Hepatocyte (in vitro differentiated cells): ENCODE results near the gene MARK3. TPM values are rescaled to one million over a fixed set of nuclear protein-coding genes. Genes with fewer than 3 reads are reported as not detected.

Experiments used
- DNase-seq: peaks from one replicate; pipeline ENCODE4 v3.0.0-alpha.2; 2016; ENCODE audit warnings: low spot score
- H2AFZ ChIP-seq: fragments of 200-600 bp; sonication (generic); 2 replicates; pipeline ENCODE4 v1.6.0; 2016; ENCODE audit warnings: antibody characterized with exemption, mild to moderate bottlenecking
- H3K27ac ChIP-seq: fragments of 200-600 bp; sonication (generic); 2 replicates; pipeline ENCODE4 v1.5.1; 2016; ENCODE audit warnings: mild to moderate bottlenecking
- H3K27me3 ChIP-seq: fragments of 200-600 bp; sonication (generic); 2 replicates; pipeline ENCODE4 v1.6.1; 2016
- H3K36me3 ChIP-seq: fragments of 200-600 bp; sonication (generic); replicated peaks from 2 replicates; pipeline ENCODE4 v1.5.1; 2016; ENCODE audit warnings: low read depth; ENCODE audit not compliant: insufficient read depth
- H3K4me1 ChIP-seq: fragments of 200-600 bp; sonication (generic); 2 replicates; pipeline ENCODE4 v1.5.1; 2016; ENCODE audit warnings: mild to moderate bottlenecking, moderate library complexity; ENCODE audit not compliant: insufficient read depth
- H3K4me2 ChIP-seq: fragments of 200-600 bp; sonication (generic); 2 replicates; pipeline ENCODE4 v1.6.0; 2016
- H3K4me3 ChIP-seq: fragments of 200-600 bp; sonication (generic); 2 replicates; pipeline ENCODE4 v1.5.1; 2016; ENCODE audit warnings: mild to moderate bottlenecking
- H3K79me2 ChIP-seq: fragments of 200-600 bp; sonication (generic); 2 replicates; pipeline ENCODE4 v1.6.0; 2017; ENCODE audit warnings: mild to moderate bottlenecking
- H3K9me2 ChIP-seq: fragments of 200-600 bp; sonication (generic); replicated peaks from 2 replicates; pipeline ENCODE4 v1.6.0; 2017; ENCODE audit warnings: mild to moderate bottlenecking; ENCODE audit not compliant: insufficient read depth
- H3K9me3 ChIP-seq: fragments of 200-600 bp; sonication (generic); 2 replicates; pipeline ENCODE4 v1.5.1; 2016; ENCODE audit warnings: low read depth, mild to moderate bottlenecking
- H4K20me1 ChIP-seq: fragments of 200-600 bp; sonication (generic); 2 replicates; pipeline ENCODE4 v1.6.0; 2016; ENCODE audit warnings: mild to moderate bottlenecking; ENCODE audit not compliant: insufficient read depth, poor library complexity, severe bottlenecking
- CTCF ChIP-seq: fragments of 200-600 bp; sonication (generic); IDR thresholded peaks from 2 replicates; pipeline ENCODE4 v1.5.1; 2016; ENCODE audit warnings: antibody characterized with exemption, mild to moderate bottlenecking; ENCODE audit not compliant: poor library complexity
- EZH2 ChIP-seq: fragments of 200-600 bp; sonication (generic); IDR thresholded peaks from 2 replicates; pipeline ENCODE4 v1.6.1; 2016; ENCODE audit warnings: antibody characterized with exemption, mild to moderate bottlenecking, borderline replicate concordance
- EZH2phosphoT487 ChIP-seq: fragments of 200-600 bp; sonication (generic); IDR thresholded peaks from one replicate; pipeline ENCODE4 v1.6.1; 2018; ENCODE audit warnings: antibody characterized with exemption, mild to moderate bottlenecking, low read depth, moderate library complexity; ENCODE audit not compliant: unreplicated experiment, severe bottlenecking
- WGBS: methylation state at CpG from one replicate; pipeline ENCODE4 v1.1.6; 2016; ENCODE audit warnings: low lambda C conversion rate; ENCODE audit errors: missing lambda C conversion rate; 5-methylcytosine and 5-hydroxymethylcytosine counted together
- polyA plus RNA-seq: library from polyadenylated mRNA; unstranded; fragments of >200 nt; fragmentation: Nextera tagmentation; extraction: Ambion mirVana; gene quantifications from 2 replicates; pipeline ENCODE4 v1.2.1, GENCODE V29; 2016
- total RNA-seq: library from RNA; depleted of rRNA; stranded (reverse); fragments of >200 nt; gene quantifications from 2 replicates; pipeline ENCODE4 v1.2.3, GENCODE V29; 2014

MARK3 gene
- total and polyA plus RNA-seq, 2 experiments from 2014 or later, result 56.3 to 71.7 TPM

GRCh38 chr14:103526247-103526913 is 141.2 kb downstream of the MARK3 start:
- no peak for DNase-seq
- Histone ChIP-seq H3K9me2 (no peaks in the 10 kb centered on the region), H3K4me1 (peaks cover 55% of the 10 kb centered on the region), H3K27me3 (peaks cover 4% of the 10 kb centered on the region), H2AFZ (no peak overlapping the region), H3K36me3 (no peaks in the 10 kb centered on the region), H3K79me2 (peaks cover 55% of the 10 kb centered on the region), H3K9me3 (no peaks in the 10 kb centered on the region), H4K20me1 (peaks cover 8% of the 10 kb centered on the region), H3K4me2 (peak overlapping the region; percentile 100), H3K4me3 (no peak overlapping the region), H3K27ac (peak overlapping the region; percentile 99)
- 74% methylated on average over 8 of the region's 8 CpGs for WGBS
- TF ChIP-seq CTCF (no peak), EZH2phosphoT487 (no peak), EZH2 (no peak)

- peak overlapping the region; percentile 99 for H3K27ac ChIP-seq
- peaks cover 55% of the 10 kb centered on the region for H3K4me1 ChIP-seq
- H3K36me3 ChIP-seq, result no peaks in the 10 kb centered on the region
- 100% methylated on average over 1 of the region's 1 CpG for WGBS
- TF ChIP-seq EZH2phosphoT487 (no peak), EZH2 (no peak), CTCF (no peak)
- H3K79me2 ChIP-seq, result peaks cover 51% of the 10 kb centered on the region
- peaks cover 4% of the 10 kb centered on the region for H4K20me1 ChIP-seq
- no peak overlapping the region for H3K4me3 ChIP-seq
- H3K9me3 ChIP-seq, result no peaks in the 10 kb centered on the region
- no peak overlapping the region for H2AFZ ChIP-seq
- H3K27me3 ChIP-seq, result peaks cover 4% of the 10 kb centered on the region
- no peak for DNase-seq
- H3K4me2 ChIP-seq, result no peak overlapping the region
- no peaks in the 10 kb centered on the region for H3K9me2 ChIP-seq
Observed at GRCh38 chr14:103526914-103527248, 141.7 kb downstream of the MARK3 start.

GRCh38 chr14:103527408-103528145 is 142.4 kb downstream of the MARK3 start:
- Histone ChIP-seq H3K9me2 (no peaks in the 10 kb centered on the region), H3K27ac (peak overlapping the region; percentile 99), H4K20me1 (no peaks in the 10 kb centered on the region), H3K79me2 (peaks cover 48% of the 10 kb centered on the region), H3K4me2 (peak overlapping the region; percentile 92), H2AFZ (no peak overlapping the region), H3K9me3 (no peaks in the 10 kb centered on the region), H3K4me1 (peaks cover 55% of the 10 kb centered on the region), H3K4me3 (no peak overlapping the region), H3K27me3 (peaks cover 4% of the 10 kb centered on the region), H3K36me3 (no peaks in the 10 kb centered on the region)
- no peak for DNase-seq
- no peak for TF ChIP-seq CTCF
- TF ChIP-seq EZH2, result no peak
- TF ChIP-seq EZH2phosphoT487, result no peak
- WGBS, result 90% methylated on average over 14 of the region's 14 CpGs
